ENCODE measurements around the gene ZFP36L2.

Gene ZFP36L2

DNA sequence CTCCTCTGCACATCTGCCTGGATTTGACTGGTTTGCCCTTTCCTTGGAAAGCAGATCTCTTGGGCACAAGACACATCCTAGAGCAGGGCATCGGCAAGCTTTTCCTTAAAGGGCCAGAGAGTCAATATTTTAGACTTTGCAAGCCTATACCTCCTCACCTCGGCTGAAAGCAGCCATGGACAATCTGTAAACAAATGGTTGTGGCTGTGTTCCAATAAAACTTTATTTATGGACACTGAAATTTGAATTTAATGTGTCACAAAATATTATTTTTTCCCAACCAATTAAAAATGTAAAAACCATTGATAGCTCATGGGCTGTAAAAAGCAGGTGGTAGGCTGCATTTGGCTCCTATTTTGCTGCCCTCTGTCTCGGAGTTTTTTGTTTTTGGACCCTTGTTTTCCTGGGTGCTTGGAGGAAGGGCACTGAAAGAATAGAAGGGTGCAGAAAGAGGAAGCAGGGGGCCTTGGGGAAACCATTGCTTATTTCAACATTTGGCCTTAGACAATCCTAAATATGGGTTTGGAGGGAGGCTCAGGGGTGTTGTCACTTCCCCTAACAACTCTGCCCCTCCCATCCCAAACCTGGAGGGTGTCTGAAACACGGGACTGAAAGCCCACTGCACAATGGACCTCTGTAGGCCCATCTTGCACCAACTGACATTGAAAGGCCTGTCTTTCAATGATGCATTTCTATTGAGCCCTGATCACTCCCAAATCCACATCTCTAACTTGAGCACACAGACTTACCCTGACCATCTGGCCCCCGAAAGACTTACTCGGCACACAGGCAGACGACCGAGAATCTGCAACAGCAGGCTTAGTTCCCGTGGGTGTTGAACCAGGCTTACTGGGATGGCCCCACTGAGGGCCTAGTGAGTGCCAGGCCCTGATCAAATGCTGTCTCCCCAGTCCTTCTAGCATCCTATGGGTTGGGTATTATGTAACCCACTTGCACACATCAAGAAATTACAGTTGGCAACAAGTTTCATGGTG is 7.1 kb upstream of the ZFP36L2 start:
- no peak for DNase-seq (ENCODE audit: extremely low read depth, low read depth)
- TF ChIP-seq CTCF (IDR thresholded peaks at IDR 0.05; ENCODE audit: low read depth, low read length): no peak

DNA sequence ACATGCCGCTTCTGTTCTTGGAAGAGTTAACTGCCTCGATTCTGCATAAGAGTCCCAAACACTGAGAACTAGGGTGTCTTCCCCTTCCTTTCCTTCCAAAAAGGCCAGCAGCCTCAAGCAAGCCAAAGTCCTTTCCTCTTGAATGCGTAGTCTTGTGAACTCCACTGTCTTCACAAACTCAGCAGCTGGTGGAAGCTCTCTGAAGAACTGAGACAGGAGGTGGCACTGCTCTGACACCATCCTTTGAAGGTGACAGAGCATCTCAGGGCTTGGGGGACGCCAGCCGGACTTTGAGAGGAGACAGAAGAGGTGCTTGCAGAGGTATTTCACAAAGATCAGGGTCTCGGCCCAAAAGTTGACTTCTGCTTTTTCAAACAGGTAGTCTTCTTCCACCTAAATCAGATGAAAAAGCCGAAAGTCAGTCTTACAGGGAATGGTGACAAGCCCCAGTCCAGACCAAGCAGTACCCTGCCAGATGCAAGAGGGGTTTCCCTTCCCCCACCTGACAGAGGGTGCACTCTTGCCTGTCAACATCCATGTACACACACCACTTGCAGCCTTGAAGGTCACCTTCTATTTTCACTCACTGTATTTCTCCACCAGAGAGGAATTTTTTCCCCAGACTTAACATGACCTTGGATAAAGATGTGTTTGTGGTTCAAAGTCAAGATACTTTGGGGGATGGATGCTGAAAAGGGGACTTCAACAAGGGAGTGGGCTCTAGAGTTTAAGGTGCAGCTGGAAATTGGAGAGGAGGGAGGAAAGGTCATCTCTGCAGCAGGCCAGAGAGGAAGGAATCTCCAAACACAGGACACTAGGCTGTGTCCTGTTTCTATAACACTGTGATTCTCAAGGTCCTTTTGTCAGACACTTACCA is 4.8 kb upstream of the ZFP36L2 start:
- no peak for DNase-seq (ENCODE audit: extremely low read depth, low read depth)
- TF ChIP-seq CTCF (IDR thresholded peaks at IDR 0.05; ENCODE audit: low read depth, low read length): no peak

DNA sequence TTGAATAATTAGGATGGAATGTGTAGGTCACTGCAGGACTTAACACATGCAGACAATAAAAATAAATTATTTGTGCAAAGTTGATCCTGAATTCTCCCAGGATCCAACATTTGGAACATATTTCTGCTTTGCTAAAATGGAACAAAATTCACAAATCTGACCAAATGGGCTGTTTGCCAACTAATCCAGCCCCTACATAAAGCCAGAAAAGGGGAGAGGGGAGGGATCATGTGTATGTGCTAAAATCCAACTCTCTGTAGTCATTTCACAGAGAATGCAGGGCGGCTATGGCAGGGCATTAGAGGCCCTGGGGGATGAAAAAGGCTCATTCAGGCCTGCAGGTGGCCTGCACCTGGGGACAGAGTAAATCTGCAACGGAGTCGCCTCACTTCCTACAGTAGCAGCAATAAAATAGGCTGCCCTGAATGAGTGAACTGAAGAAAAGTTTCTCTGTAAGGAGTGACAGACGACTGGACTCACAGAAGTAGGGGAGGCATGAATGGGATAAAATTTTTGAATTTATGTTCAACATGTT is 4.0 kb upstream of the ZFP36L2 start:
- DNase-seq (ENCODE audit: extremely low read depth, low read depth): no peak
- no peak for TF ChIP-seq CTCF (IDR thresholded peaks at IDR 0.05; ENCODE audit: low read depth, low read length)

DNA sequence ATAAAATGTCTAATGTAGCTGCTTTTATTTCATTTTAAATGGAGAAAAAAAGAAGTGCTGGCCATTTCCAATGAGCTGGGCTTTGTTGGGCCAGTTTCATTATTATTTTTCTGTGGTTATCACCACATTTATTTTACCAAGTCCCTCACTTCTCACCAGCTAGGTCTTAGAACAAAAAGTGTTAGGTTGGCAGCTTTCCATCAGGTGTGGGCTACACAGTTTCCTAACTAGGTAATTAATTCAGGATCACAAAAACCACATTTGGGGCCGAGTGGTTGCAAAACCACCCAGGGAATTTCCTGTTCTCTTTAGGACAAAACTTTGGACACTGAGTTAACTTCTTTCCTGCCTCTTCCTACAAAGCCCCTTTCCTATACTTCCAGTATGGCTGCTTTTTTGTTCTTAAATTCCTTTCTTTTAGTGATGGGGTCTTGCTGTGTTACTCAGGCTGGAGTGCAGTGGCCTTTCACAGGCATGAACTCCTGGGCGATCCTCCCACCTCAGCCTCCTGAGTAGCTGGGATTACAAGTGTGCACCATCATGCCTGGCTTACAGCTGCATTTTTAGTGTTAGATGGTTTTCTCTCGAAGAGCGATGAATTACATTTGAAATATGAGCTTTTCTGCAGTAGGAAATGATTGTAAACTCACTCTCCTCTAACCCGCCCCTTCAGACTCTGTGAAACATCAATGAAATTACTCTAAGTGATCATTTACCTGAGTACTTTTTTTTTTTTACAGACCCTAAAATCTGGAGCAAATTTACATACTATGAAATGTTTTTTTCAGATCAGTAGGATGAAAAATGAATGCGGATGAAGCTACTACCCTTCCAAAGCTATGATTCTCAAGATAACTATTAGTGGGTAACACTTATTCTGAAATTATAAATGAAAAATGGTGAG is 2.6 kb upstream of the ZFP36L2 start:
- no peak for DNase-seq (ENCODE audit: extremely low read depth, low read depth)

GRCh38 chr2:43228321-43228751 is 1.9 kb upstream of the ZFP36L2 start:
- TF ChIP-seq CTCF (IDR thresholded peaks at IDR 0.05; ENCODE audit: low read depth, low read length): no peak
- DNase-seq (ENCODE audit: extremely low read depth, low read depth): no peak

More for the DNA sequence above, 2.6 kb upstream of the ZFP36L2 start:
- TF ChIP-seq CTCF (IDR thresholded peaks at IDR 0.05; ENCODE audit: low read depth, low read length): no peak

DNA sequence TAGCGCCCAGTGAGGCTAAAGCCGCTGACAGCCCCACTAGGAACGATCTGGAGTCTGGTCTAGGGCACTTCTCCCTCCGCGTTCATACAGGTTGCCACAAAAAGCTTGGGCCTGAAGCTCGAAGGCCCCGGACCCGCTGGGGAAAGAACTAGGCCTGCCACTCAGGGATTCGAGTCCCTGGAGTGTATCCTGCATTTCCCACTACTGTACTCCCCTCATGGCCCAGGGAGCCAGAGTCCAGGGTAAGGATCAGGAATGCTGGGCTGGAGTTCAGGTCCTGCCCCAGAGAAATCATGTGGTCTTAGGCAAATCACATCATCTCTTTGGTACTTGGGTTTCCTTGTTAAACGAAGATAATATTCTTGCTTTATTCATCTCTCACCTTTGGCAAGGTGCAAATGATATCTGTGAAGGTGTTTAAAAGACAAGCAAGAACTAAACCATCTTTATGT is 1.4 kb upstream of the ZFP36L2 start:
- DNase-seq (ENCODE audit: extremely low read depth, low read depth): no peak
- peak; percentile 39 for TF ChIP-seq CTCF (IDR thresholded peaks at IDR 0.05; ENCODE audit: low read depth, low read length)

Data from AG09319 (cell line).